Tibial nerve (tissue), 4 donors: ENCODE measurements around the gene TRAPPC3. TPM values are rescaled to one million over a fixed set of nuclear protein-coding genes. Genes with fewer than 3 reads are reported as not detected.
A peak's percentile ranks its signal among the peaks of the same experiment; 100 is the strongest.

Experiments
- DNase-seq, 2 donors: peaks; one replicate each; pipeline ENCODE4 v3.0.0-alpha.2; 2019; ENCODE audit warnings: low spot score in 2 of 2
- H3K27ac ChIP-seq, 4 donors: fragments of 200-600 bp; sonication (generic) in 3 of 4; one replicate each; pipeline ENCODE4 v1.5.1; 2017 to 2019; ENCODE audit warnings: mild to moderate bottlenecking in 1 of 4
- H3K27me3 ChIP-seq, 2 donors: fragments of 200-600 bp; sonication (generic) in 1 of 2; one replicate each; pipeline versions ENCODE4 v1.5.1 to v1.6.0; 2017 to 2019
- H3K36me3 ChIP-seq, 3 donors: fragments of 200-600 bp; sonication (generic); one replicate each; pipeline ENCODE4 v1.5.1; 2018 to 2019
- H3K4me1 ChIP-seq, 4 donors: fragments of 200-600 bp; sonication (generic) in 3 of 4; one replicate each; pipeline ENCODE4 v1.5.1; 2017 to 2019
- H3K4me3 ChIP-seq, 4 donors: fragments of 200-600 bp; sonication (generic) in 3 of 4; one replicate each; pipeline ENCODE4 v1.5.1; 2017 to 2019; ENCODE audit warnings: mild to moderate bottlenecking in 1 of 4, moderate library complexity in 1 of 4
- H3K9me3 ChIP-seq, 4 donors: fragments of 200-600 bp; sonication (generic) in 3 of 4; one replicate each; pipeline ENCODE4 v1.5.1; 2017 to 2019
- CTCF ChIP-seq, 5 experiments: fragments of 200-600 bp in 3 of 5; fragments of 450-650 bp in 2 of 5; sonication (generic) in 3 of 5; IDR thresholded peaks; one replicate each; pipeline ENCODE4 v1.5.1; 2016 to 2019; ENCODE audit warnings: antibody characterized with exemption in 5 of 5, mild to moderate bottlenecking in 3 of 5, moderate library complexity in 2 of 5
- EP300 ChIP-seq, 2 donors: sonication (generic); formaldehyde crosslinking; IDR thresholded peaks; one replicate each; pipeline ENCODE4 v1.6.1; 2017; ENCODE audit warnings: antibody characterized with exemption in 2 of 2, mild to moderate bottlenecking in 1 of 2
- POLR2A ChIP-seq, 2 donors: fragments of 450-650 bp; IDR thresholded peaks; one replicate each; pipeline ENCODE4 v1.6.1; 2017; ENCODE audit warnings: antibody characterized with exemption in 2 of 2, mild to moderate bottlenecking in 2 of 2, moderate library complexity in 2 of 2
- WGBS, 2 donors: methylation state at CpG; one replicate each; pipeline ENCODE4 v1.1.5; 2018; 5-methylcytosine and 5-hydroxymethylcytosine counted together
- total RNA-seq, 4 donors: library from RNA; depleted of rRNA; stranded (reverse); fragments of >200 nt; gene quantifications; one replicate each; pipeline ENCODE4 v1.1.0, GENCODE V29; 2016

TRAPPC3 gene
- total RNA-seq, 4 donors from 2014 or later, result 48.0 to 90.4 (median 69.1) TPM

GRCh38 chr1:36091698-36092097, 57.6 kb downstream of the TRAPPC3 start:
- TF ChIP-seq EP300 (IDR thresholded peaks at IDR 0.05) (no peak), POLR2A (IDR thresholded peaks at IDR 0.05) (no peak), CTCF (IDR thresholded peaks at IDR 0.05) (no peak)
- DNase-seq, result no peak
- Histone ChIP-seq H3K4me3 (no peak overlapping the region), H3K9me3 (no peaks in the 10 kb centered on the region), H3K27ac (no peak overlapping the region), H3K27me3 (no peaks in the 10 kb centered on the region), H3K4me1 (peaks cover 0 to 69% (median 18%) of the 10 kb centered on the region in 4 donors), H3K36me3 (peaks cover 5 to 59% (median 28%) of the 10 kb centered on the region in 3 donors)
- WGBS, 2 donors, result 88 to 90% methylated on average over 12 to 13 of the region's 13 CpGs

- no peak for DNase-seq
- H3K4me1 ChIP-seq, result peaks cover 0 to 64% (median 18%) of the 10 kb centered on the region in 4 donors
- H3K27ac ChIP-seq, result no peak overlapping the region
- TF ChIP-seq EP300 (IDR thresholded peaks at IDR 0.05) (no peak), POLR2A (IDR thresholded peaks at IDR 0.05) (no peak), CTCF (IDR thresholded peaks at IDR 0.05) (no peak)
- H3K36me3 ChIP-seq, result peaks cover 5 to 54% (median 28%) of the 10 kb centered on the region in 3 donors
- peaks cover 0 to 1% of the 10 kb centered on the region in 2 donors for H3K27me3 ChIP-seq
- no peak overlapping the region for H3K4me3 ChIP-seq
- H3K9me3 ChIP-seq, result no peaks in the 10 kb centered on the region
- WGBS, 2 donors, result 79 to 93% methylated on average over 4 of the region's 4 CpGs
Observed at GRCh38 chr1:36091141-36091540, 58.1 kb downstream of the TRAPPC3 start.

GRCh38 chr1:36089393-36090121, 59.7 kb downstream of the TRAPPC3 start:
- DNase-seq, result no peak

GRCh38 chr1:36088577-36089392, 60.5 kb downstream of the TRAPPC3 start, which contains the start of gene ADPRS:
TSS of gene ADPRS (plus strand) at chr1:36088892. CDS start at chr1:36088905, 13 bp downstream.
- H3K4me1 ChIP-seq, result peaks cover 0 to 51% (median 29%) of the 10 kb centered on the region in 4 donors
- 0 to 1% methylated on average over 24 to 49 of the region's 84 CpGs for WGBS, 2 donors

More at GRCh38 chr1:36089393-36090121, 59.7 kb downstream of the TRAPPC3 start:
- 4 to 6% methylated on average over 32 of the region's 32 CpGs for WGBS, 2 donors
- peaks cover 0 to 17% of the 10 kb centered on the region in 2 donors for H3K27me3 ChIP-seq
- peak overlapping the region; percentile 88 to 97 (median 94) for H3K4me3 ChIP-seq
- no peaks in the 10 kb centered on the region for H3K9me3 ChIP-seq
- no peak for TF ChIP-seq POLR2A (IDR thresholded peaks at IDR 0.05)
- TF ChIP-seq CTCF (IDR thresholded peaks at IDR 0.05), result no peak
- no peak for TF ChIP-seq EP300 (IDR thresholded peaks at IDR 0.05)
- H3K27ac ChIP-seq, result peak overlapping the region; percentile 79 to 95 (median 90)
- H3K36me3 ChIP-seq, result peaks cover 5 to 40% (median 27%) of the 10 kb centered on the region in 3 donors
- H3K4me1 ChIP-seq, result peaks cover 0 to 51% (median 21%) of the 10 kb centered on the region in 4 donors

More at GRCh38 chr1:36088577-36089392, 60.5 kb downstream of the TRAPPC3 start, which contains the start of gene ADPRS:
- Histone ChIP-seq H3K36me3 (peaks cover 5 to 32% (median 19%) of the 10 kb centered on the region in 3 donors), H3K9me3 (no peaks in the 10 kb centered on the region), H3K27me3 (peaks cover 0 to 24% of the 10 kb centered on the region in 2 donors), H3K27ac (peak within 1 kb of the TSS; percentile 79 to 95 (median 90)), H3K4me3 (peak within 1 kb of the TSS; percentile 88 to 97 (median 94))
- TF ChIP-seq POLR2A (IDR thresholded peaks at IDR 0.05), result peak; percentile 78 to 89
- peak; percentile 96 to 100 (median 99) for TF ChIP-seq CTCF (IDR thresholded peaks at IDR 0.05)
- peak; percentile 59 to 97 for TF ChIP-seq EP300 (IDR thresholded peaks at IDR 0.05)
- peak; percentile 71 to 73 for DNase-seq
